Measurements from ENCODE around the gene GPC6.

DNA sequence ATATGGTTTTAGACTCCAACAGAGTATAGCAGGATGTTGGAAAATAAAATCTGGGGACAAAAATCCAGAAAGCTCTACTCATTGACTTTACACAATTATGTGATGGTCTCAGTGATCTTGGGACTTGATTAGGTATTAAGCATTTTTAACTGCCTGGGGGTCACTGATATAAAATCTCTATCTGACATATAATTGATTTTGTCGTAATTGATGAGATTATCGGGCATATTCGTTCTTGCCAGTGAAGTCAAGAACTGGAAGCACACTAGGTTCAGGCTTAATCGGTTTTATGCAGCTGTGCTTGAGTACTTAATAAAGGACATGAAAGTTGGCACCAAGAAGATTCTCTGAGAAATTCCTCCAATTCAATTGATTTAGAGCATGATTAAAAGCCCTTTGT lies 862.1 kb downstream of the GPC6 start:
- TF ChIP-seq CTCF (IDR thresholded peaks at IDR 0.05) = no peak
- TF ChIP-seq POLR2A (IDR thresholded peaks at IDR 0.05) = no peak

Measured in uterus (tissue), 2 donors.